ENCODE results near the gene MYL5.

MYL5 gene

DNA sequence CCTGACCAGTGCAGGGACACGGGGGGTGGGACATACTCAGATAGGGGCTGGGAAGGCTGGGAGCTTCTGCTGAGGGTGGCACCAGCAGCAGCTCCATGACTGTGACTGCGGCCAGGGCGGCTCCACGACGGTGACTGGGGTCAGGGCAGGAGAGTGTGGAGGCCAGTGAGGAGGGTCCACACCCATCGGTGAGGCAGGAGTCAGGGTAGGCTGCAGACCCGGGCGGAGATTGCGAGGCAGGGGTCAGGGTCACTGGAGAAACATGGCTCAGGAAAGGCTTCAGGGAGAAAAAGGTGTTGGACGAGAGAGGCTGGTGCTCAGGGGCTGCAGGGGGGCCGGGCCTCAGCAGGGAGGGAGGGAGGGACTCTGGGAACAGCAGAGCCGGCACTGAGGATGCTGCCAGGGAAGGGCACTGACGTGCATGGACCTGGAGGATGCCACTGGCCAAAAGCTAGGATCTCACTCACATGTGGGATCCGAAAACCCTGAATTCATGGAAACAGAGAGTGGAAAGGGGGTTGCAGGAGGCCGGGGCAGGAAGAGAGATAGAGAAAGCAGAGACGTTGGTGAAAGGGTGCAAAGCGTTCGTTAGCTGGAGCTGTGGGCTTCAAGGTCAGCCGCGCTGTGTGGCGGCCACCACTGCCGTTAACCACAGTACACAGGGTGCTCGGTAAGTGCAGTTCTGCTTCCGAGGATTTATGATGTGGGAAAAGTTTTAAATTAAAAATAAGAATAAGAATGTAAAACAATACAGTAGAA, 22.3 kb upstream of the MYL5 start:
- no CpG with 5 or more reads among the region's 24 CpGs for WGBS (ENCODE audit: extremely low coverage, insufficient coverage, insufficient read length)
- Histone ChIP-seq H3K14ac (ENCODE audit: low read length) (no peak overlapping the region), H3K4ac (ENCODE audit: low read depth, low read length) (no peak overlapping the region), H2BK5ac (ENCODE audit: low read depth, low read length, poor library complexity) (no peak overlapping the region), H3K23ac (ENCODE audit: low read length) (no peak overlapping the region), H3K36me3 (ENCODE audit: control insufficient read depth in 1 of 2, insufficient read depth in 2 of 2, low read length in 2 of 2) (no peaks in the 10 kb centered on the region), H3K27me3 (ENCODE audit: insufficient read depth, low read length) (no peaks in the 10 kb centered on the region), H3K9ac (ENCODE audit: low read length) (no peak overlapping the region), H2BK120ac (ENCODE audit: insufficient read depth, low read length, poor library complexity) (no peak overlapping the region), H3K4me1 (ENCODE audit: control insufficient read depth in 1 of 2, insufficient read depth in 2 of 2, low read length in 2 of 2) (peaks cover 4 to 10% of the 10 kb centered on the region in 2 experiments), H3K4me3 (ENCODE audit: low read depth, low read length) (no peak overlapping the region), H4K91ac (ENCODE audit: low read depth, low read length) (no peak overlapping the region), H3K27ac (ENCODE audit: low read depth, low read length) (no peak overlapping the region), H4K12ac (ENCODE audit: low read depth, low read length) (no peak overlapping the region), H4K8ac (ENCODE audit: low read depth, low read length) (no peak overlapping the region), H2BK12ac (ENCODE audit: low read length) (no peak overlapping the region), H3K79me2 (ENCODE audit: control insufficient read depth, insufficient read depth, low read length, poor library complexity) (no peaks in the 10 kb centered on the region), H3K18ac (ENCODE audit: low read length) (no peak overlapping the region), H3K9me3 (ENCODE audit: insufficient read depth, low read depth, low read length) (no peaks in the 10 kb centered on the region), H3K4me2 (ENCODE audit: low read length) (no peak overlapping the region), H3K79me1 (ENCODE audit: low read length) (no peaks in the 10 kb centered on the region), H2AK5ac (ENCODE audit: low read length) (no peak overlapping the region), H2AFZ (ENCODE audit: insufficient read depth, low read length, poor library complexity) (no peak overlapping the region)
- DNase-seq: no peak

GRCh38 chr4:653080-653821, 21.1 kb upstream of the MYL5 start:
- H3K36me3 ChIP-seq (ENCODE audit: control insufficient read depth in 1 of 2, insufficient read depth in 2 of 2, low read length in 2 of 2): no peaks in the 10 kb centered on the region
- no peaks in the 10 kb centered on the region for H3K27me3 ChIP-seq (ENCODE audit: insufficient read depth, low read length)
- H4K8ac ChIP-seq (ENCODE audit: low read depth, low read length): no peak overlapping the region
- H3K4me3 ChIP-seq (ENCODE audit: low read depth, low read length): no peak overlapping the region
- no peaks in the 10 kb centered on the region for H3K79me1 ChIP-seq (ENCODE audit: low read length)
- no peak overlapping the region for H4K12ac ChIP-seq (ENCODE audit: low read depth, low read length)
- H2BK120ac ChIP-seq (ENCODE audit: insufficient read depth, low read length, poor library complexity): no peak overlapping the region
- H3K4me1 ChIP-seq (ENCODE audit: control insufficient read depth in 1 of 2, insufficient read depth in 2 of 2, low read length in 2 of 2): peaks cover 4 to 11% of the 10 kb centered on the region in 2 experiments
- H2AFZ ChIP-seq (ENCODE audit: insufficient read depth, low read length, poor library complexity): no peak overlapping the region
- no peak overlapping the region for H3K4ac ChIP-seq (ENCODE audit: low read depth, low read length)
- no peak overlapping the region for H3K27ac ChIP-seq (ENCODE audit: low read depth, low read length)
- H3K9me3 ChIP-seq (ENCODE audit: insufficient read depth, low read depth, low read length): no peaks in the 10 kb centered on the region
- H2AK5ac ChIP-seq (ENCODE audit: low read length): no peak overlapping the region
- H2BK12ac ChIP-seq (ENCODE audit: low read length): no peak overlapping the region
- H4K91ac ChIP-seq (ENCODE audit: low read depth, low read length): no peak overlapping the region
- no peak for DNase-seq
- H2BK5ac ChIP-seq (ENCODE audit: low read depth, low read length, poor library complexity): no peak overlapping the region
- no peak overlapping the region for H3K9ac ChIP-seq (ENCODE audit: low read length)
- H3K18ac ChIP-seq (ENCODE audit: low read length): no peak overlapping the region
- no peak overlapping the region for H3K23ac ChIP-seq (ENCODE audit: low read length)
- H3K4me2 ChIP-seq (ENCODE audit: low read length): no peak overlapping the region
- no CpG with 5 or more reads among the region's 35 CpGs for WGBS (ENCODE audit: extremely low coverage, insufficient coverage, insufficient read length)
- H3K79me2 ChIP-seq (ENCODE audit: control insufficient read depth, insufficient read depth, low read length, poor library complexity): no peaks in the 10 kb centered on the region
- no peak overlapping the region for H3K14ac ChIP-seq (ENCODE audit: low read length)

GRCh38 chr4:653831-654502, 20.4 kb upstream of the MYL5 start:
- no peaks in the 10 kb centered on the region for H3K9me3 ChIP-seq (ENCODE audit: insufficient read depth, low read depth, low read length)
- no CpG with 5 or more reads among the region's 29 CpGs for WGBS (ENCODE audit: extremely low coverage, insufficient coverage, insufficient read length)

DNA sequence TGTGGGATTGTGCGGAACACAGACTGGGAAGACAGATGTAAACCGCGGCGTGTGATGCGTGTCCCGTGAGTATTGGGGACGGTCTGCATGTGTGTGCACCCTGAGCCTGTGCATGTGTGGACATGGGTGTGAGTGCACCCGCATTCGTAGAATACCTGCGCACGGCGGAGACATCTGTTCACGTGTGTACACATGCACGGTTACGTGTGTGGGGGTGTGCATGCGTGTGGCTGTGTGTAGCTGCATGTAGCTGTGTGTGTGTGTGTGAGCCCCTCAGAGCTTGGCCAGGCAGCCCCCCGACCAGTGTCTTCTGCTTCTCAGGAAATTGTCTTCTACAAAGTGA, 19.9 kb upstream of the MYL5 start:
- H3K4me1 ChIP-seq (ENCODE audit: control insufficient read depth in 1 of 2, insufficient read depth in 2 of 2, low read length in 2 of 2): peaks cover 4 to 8% of the 10 kb centered on the region in 2 experiments
- no CpG with 5 or more reads among the region's 17 CpGs for WGBS (ENCODE audit: extremely low coverage, insufficient coverage, insufficient read length)

More at GRCh38 chr4:653831-654502, 20.4 kb upstream of the MYL5 start:
- H4K8ac ChIP-seq (ENCODE audit: low read depth, low read length): no peak overlapping the region
- H3K9ac ChIP-seq (ENCODE audit: low read length): no peak overlapping the region
- H3K27me3 ChIP-seq (ENCODE audit: insufficient read depth, low read length): no peaks in the 10 kb centered on the region
- H3K18ac ChIP-seq (ENCODE audit: low read length): no peak overlapping the region
- no peaks in the 10 kb centered on the region for H3K79me2 ChIP-seq (ENCODE audit: control insufficient read depth, insufficient read depth, low read length, poor library complexity)
- no peak overlapping the region for H3K4me2 ChIP-seq (ENCODE audit: low read length)
- no peak overlapping the region for H3K27ac ChIP-seq (ENCODE audit: low read depth, low read length)
- H3K23ac ChIP-seq (ENCODE audit: low read length): peak overlapping the region; percentile 37
- H3K4me1 ChIP-seq (ENCODE audit: control insufficient read depth in 1 of 2, insufficient read depth in 2 of 2, low read length in 2 of 2): peaks cover 4 to 8% of the 10 kb centered on the region in 2 experiments
- no peak overlapping the region for H2BK120ac ChIP-seq (ENCODE audit: insufficient read depth, low read length, poor library complexity)
- DNase-seq: no peak
- H2AK5ac ChIP-seq (ENCODE audit: low read length): no peak overlapping the region
- no peak overlapping the region for H3K4ac ChIP-seq (ENCODE audit: low read depth, low read length)
- H3K36me3 ChIP-seq (ENCODE audit: control insufficient read depth in 1 of 2, insufficient read depth in 2 of 2, low read length in 2 of 2): no peaks in the 10 kb centered on the region
- H3K4me3 ChIP-seq (ENCODE audit: low read depth, low read length): no peak overlapping the region
- H3K79me1 ChIP-seq (ENCODE audit: low read length): no peaks in the 10 kb centered on the region
- no peak overlapping the region for H2AFZ ChIP-seq (ENCODE audit: insufficient read depth, low read length, poor library complexity)
- H2BK12ac ChIP-seq (ENCODE audit: low read length): no peak overlapping the region
- H4K12ac ChIP-seq (ENCODE audit: low read depth, low read length): no peak overlapping the region
- no peak overlapping the region for H2BK5ac ChIP-seq (ENCODE audit: low read depth, low read length, poor library complexity)
- H3K14ac ChIP-seq (ENCODE audit: low read length): no peak overlapping the region
- no peak overlapping the region for H4K91ac ChIP-seq (ENCODE audit: low read depth, low read length)

More for the DNA sequence above, 19.9 kb upstream of the MYL5 start:
- no peak for DNase-seq
- Histone ChIP-seq H3K23ac (ENCODE audit: low read length) (peak overlapping the region; percentile 37), H3K9me3 (ENCODE audit: insufficient read depth, low read depth, low read length) (peaks cover 5% of the 10 kb centered on the region), H4K91ac (ENCODE audit: low read depth, low read length) (no peak overlapping the region), H3K36me3 (ENCODE audit: control insufficient read depth in 1 of 2, insufficient read depth in 2 of 2, low read length in 2 of 2) (no peaks in the 10 kb centered on the region), H3K27ac (ENCODE audit: low read depth, low read length) (no peak overlapping the region), H2AFZ (ENCODE audit: insufficient read depth, low read length, poor library complexity) (no peak overlapping the region), H4K12ac (ENCODE audit: low read depth, low read length) (no peak overlapping the region), H2BK12ac (ENCODE audit: low read length) (no peak overlapping the region), H3K79me1 (ENCODE audit: low read length) (no peaks in the 10 kb centered on the region), H3K4me2 (ENCODE audit: low read length) (no peak overlapping the region), H2BK5ac (ENCODE audit: low read depth, low read length, poor library complexity) (no peak overlapping the region), H3K9ac (ENCODE audit: low read length) (no peak overlapping the region), H3K14ac (ENCODE audit: low read length) (no peak overlapping the region), H3K4ac (ENCODE audit: low read depth, low read length) (no peak overlapping the region), H2AK5ac (ENCODE audit: low read length) (no peak overlapping the region), H2BK120ac (ENCODE audit: insufficient read depth, low read length, poor library complexity) (no peak overlapping the region), H3K79me2 (ENCODE audit: control insufficient read depth, insufficient read depth, low read length, poor library complexity) (no peaks in the 10 kb centered on the region), H3K27me3 (ENCODE audit: insufficient read depth, low read length) (no peaks in the 10 kb centered on the region), H3K18ac (ENCODE audit: low read length) (no peak overlapping the region), H3K4me3 (ENCODE audit: low read depth, low read length) (no peak overlapping the region), H4K8ac (ENCODE audit: low read depth, low read length) (no peak overlapping the region)

Data from trophoblast cell (in vitro differentiated cells and primary cell).